Common myeloid progenitor, CD34-positive (primary cell): Measurements from ENCODE around the gene PLB1.

Experiments used
- CTCF ChIA-PET: fragments of 350-600 bp; sonication (Branson Sonifier 250); formaldehyde crosslinking; loops from one replicate; lab custom pipeline; 2021; ENCODE audit warnings: antibody characterized with exemption; lab: Charles Lee
- POLR2A ChIA-PET: fragments of 350-600 bp; sonication (Branson Sonifier 250); formaldehyde crosslinking; loops from one replicate; lab custom pipeline; 2021; ENCODE audit warnings: antibody characterized with exemption; lab: Charles Lee
- DNase-seq, 3 donors: peaks; one replicate each; pipeline versions ENCODE4 v3.0.0 to v3.0.0-alpha.2; 2013
- H3K27ac ChIP-seq, 2 experiments: 1 replicate in 1 of 2; 2 replicates in 1 of 2; pipeline ENCODE4 v1.7.0; 2013; ENCODE audit warnings: inconsistent platforms in 2 of 2, low read length in 2 of 2, mild to moderate bottlenecking in 2 of 2, low read depth in 1 of 2, moderate library complexity in 1 of 2; ENCODE audit not compliant: severe bottlenecking in 2 of 2, insufficient read depth in 1 of 2, poor library complexity in 1 of 2
- H3K27me3 ChIP-seq, 5 experiments: replicated peaks in 2 of 5; 1 replicate in 3 of 5; 2 replicates in 2 of 5; pipeline versions ENCODE4 v1.6.1 to v1.7.0; 2013; ENCODE audit warnings: low read length in 4 of 5, mild to moderate bottlenecking in 2 of 5, moderate library complexity in 2 of 5, inconsistent platforms in 1 of 5; ENCODE audit not compliant: insufficient read depth in 5 of 5, control insufficient read depth in 4 of 5
- H3K36me3 ChIP-seq, 4 experiments: 1 replicate in 2 of 4; 2 replicates in 2 of 4; pipeline versions ENCODE4 v1.6.1 to v1.7.0; 2013; ENCODE audit warnings: low read length in 3 of 4, control low read depth in 1 of 4, mild to moderate bottlenecking in 1 of 4; ENCODE audit not compliant: control insufficient read depth in 4 of 4, insufficient read depth in 4 of 4
- H3K4me1 ChIP-seq, 4 experiments: 1 replicate in 3 of 4; 2 replicates in 1 of 4; pipeline versions ENCODE4 v1.6.1 to v1.7.1; 2013; ENCODE audit warnings: low read length in 3 of 4, mild to moderate bottlenecking in 3 of 4, control low read depth in 1 of 4, inconsistent platforms in 1 of 4, moderate library complexity in 1 of 4; ENCODE audit not compliant: control insufficient read depth in 4 of 4, insufficient read depth in 4 of 4; ENCODE audit errors: control extremely low read depth in 1 of 4
- H3K4me3 ChIP-seq, 7 experiments: 1 replicate in 4 of 7; 2 replicates in 3 of 7; pipeline versions ENCODE4 v1.5.1 to v1.7.0; 2013; ENCODE audit warnings: mild to moderate bottlenecking in 7 of 7, low read length in 6 of 7, moderate library complexity in 6 of 7, inconsistent platforms in 2 of 7, low read depth in 2 of 7, control low read depth in 1 of 7; ENCODE audit not compliant: insufficient read depth in 4 of 7, control insufficient read depth in 1 of 7; ENCODE audit errors: extremely low read depth in 1 of 7
- H3K9me3 ChIP-seq, 5 experiments: 1 replicate in 4 of 5; 2 replicates in 1 of 5; pipeline versions ENCODE4 v1.6.1 to v1.7.1; 2013; ENCODE audit warnings: low read length in 4 of 5, mild to moderate bottlenecking in 2 of 5, inconsistent platforms in 1 of 5, low read depth in 1 of 5, moderate library complexity in 1 of 5; ENCODE audit not compliant: control insufficient read depth in 4 of 5, insufficient read depth in 2 of 5; ENCODE audit errors: control extremely low read depth in 1 of 5
- WGBS: methylation state at CpG from one replicate; pipeline ENCODE4 v1.1.5; 2013; ENCODE audit not compliant: insufficient coverage; 5-methylcytosine and 5-hydroxymethylcytosine counted together

The PLB1 gene

DNA sequence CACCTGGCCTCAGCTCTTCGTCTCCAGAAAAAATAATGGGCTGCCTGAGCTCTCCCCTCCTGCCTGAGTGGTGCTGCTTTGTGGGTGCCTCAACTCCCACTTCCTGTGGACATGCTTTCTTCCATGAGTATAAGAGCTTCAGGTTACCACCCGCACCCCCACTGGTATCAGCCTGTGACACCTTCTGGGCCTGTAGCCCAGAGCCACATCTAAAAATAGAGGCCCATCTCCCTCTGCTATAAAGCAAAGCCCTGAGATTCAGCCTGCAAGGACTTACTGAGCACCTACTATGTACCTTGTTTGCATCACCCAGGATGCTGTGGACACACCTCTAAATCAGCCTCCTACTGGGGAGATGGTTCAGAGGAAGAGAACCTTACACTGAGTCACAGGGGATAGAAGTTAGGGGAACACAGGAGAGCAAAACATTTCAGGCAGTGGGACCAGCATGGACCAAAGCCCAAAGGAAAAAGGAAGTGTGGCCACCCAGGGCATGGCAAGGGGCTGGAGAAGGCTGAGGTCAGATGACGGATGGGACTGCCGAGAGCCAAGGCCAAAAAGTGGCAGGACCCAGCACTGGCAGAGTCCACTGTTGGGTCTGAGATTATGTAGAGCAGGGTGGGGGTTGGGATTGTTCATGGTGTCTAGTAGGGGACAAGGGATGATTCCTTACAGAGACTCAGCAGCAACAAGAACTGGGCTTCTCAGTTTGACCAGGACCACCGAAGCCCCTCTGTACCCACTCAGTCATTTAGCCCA is 132.0 kb downstream of the PLB1 start:
- no peaks in the 10 kb centered on the region for H3K27me3 ChIP-seq
- H3K36me3 ChIP-seq: no peaks in the 10 kb centered on the region
- no peak for DNase-seq
- WGBS: 73% methylated on average over 4 of the region's 5 CpGs
- no peak overlapping the region for H3K4me3 ChIP-seq
- H3K27ac ChIP-seq: no peak overlapping the region
- ChIA-PET CTCF (no interaction called here), POLR2A (no interaction called here)
- peaks cover 0 to 1% (median 0%) of the 10 kb centered on the region in 5 experiments for H3K9me3 ChIP-seq
- H3K4me1 ChIP-seq: peaks cover 7 to 44% (median 38%) of the 10 kb centered on the region in 4 experiments

DNA sequence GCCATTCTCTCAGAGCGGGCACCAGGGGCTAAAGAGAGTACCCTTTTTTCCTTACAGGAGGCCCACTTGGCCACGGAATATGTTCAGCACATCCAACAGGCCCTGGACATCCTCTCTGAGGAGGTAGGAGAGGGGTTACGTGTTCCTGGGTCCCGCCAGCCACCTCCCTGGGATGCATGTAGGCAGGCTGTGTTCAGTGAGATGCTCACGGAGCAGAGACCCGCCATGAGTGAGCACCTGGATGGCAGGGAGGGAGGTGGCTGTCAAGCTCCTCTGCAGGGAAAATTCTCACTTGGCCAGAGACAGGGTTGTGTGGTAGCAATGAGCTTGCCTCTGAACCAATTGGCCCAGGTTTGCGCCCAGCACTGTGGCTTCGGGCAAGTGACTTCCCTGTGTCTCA is 132.6 kb downstream of the PLB1 start:
- ChIA-PET CTCF (interaction anchor here (1.6 kb wide), 1 partner anchor 22 kb away, joined by 5 read pairs; no protein-coding TSS in a partner anchor), POLR2A (no interaction called here)
- Histone ChIP-seq H3K4me1 (peaks cover 5 to 40% (median 38%) of the 10 kb centered on the region in 4 experiments), H3K36me3 (peaks cover 0 to 2% (median 0%) of the 10 kb centered on the region in 4 experiments), H3K4me3 (no peak overlapping the region), H3K9me3 (no peaks in the 10 kb centered on the region), H3K27me3 (no peaks in the 10 kb centered on the region), H3K27ac (no peak overlapping the region)
- no peak for DNase-seq
- WGBS: 98% methylated on average over 7 of the region's 8 CpGs

DNA sequence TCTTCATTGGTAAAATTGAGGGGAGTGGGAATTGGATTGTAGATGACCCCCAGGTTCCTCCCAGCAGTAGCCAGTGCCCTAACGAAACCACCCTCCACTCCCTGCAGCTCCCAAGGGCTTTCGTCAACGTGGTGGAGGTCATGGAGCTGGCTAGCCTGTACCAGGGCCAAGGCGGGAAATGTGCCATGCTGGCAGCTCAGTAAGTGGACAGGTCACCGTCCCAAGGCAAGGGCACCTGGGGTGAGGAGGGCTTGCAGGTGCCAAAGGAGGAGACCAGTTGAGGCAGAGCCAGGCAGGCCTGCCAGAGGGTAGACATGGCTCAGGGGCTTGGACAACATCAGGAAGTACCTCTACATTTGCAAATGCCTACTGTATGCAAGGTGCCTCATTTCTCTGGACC is 133.1 kb downstream of the PLB1 start:
- H3K9me3 ChIP-seq: no peaks in the 10 kb centered on the region
- 97% methylated on average over 4 of the region's 5 CpGs for WGBS
- H3K4me1 ChIP-seq: peaks cover 5 to 40% (median 37%) of the 10 kb centered on the region in 4 experiments
- H3K27me3 ChIP-seq: no peaks in the 10 kb centered on the region
- POLR2A ChIA-PET: no interaction called here
- no peak overlapping the region for H3K27ac ChIP-seq
- no peak for DNase-seq
- no peak overlapping the region for H3K4me3 ChIP-seq
- CTCF ChIA-PET: interaction anchor here (1.6 kb wide), 1 partner anchor 23 kb away, joined by 5 read pairs; no protein-coding TSS in a partner anchor
- peaks cover 0 to 2% (median 0%) of the 10 kb centered on the region in 4 experiments for H3K36me3 ChIP-seq

DNA sequence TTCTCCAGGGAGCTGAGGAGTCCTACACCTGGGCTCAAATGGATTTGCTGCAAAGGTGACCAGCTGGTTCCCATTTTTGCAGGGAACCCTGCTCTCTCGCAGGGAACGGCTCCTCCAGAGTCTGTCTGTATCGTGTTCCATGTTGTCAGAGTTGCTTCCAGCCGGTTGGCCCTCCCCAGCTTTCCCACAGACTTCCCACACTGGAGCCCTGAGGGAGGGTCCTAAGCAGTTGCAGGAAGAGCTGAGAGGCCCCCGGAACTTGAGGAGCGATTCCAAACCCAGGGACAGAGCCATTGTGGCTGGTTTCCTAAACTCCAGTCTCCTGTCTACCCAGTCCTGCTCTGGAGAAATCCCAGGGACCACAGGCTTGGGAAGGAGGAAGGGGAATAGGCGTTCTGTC is 134.1 kb downstream of the PLB1 start:
- no peak overlapping the region for H3K4me3 ChIP-seq
- no peaks in the 10 kb centered on the region for H3K27me3 ChIP-seq
- ChIA-PET CTCF (interaction anchor here (0.9 to 1.6 kb wide), 4 partner anchors 24 to 133 kb away, joined by 3 to 5 read pairs (median 4); no protein-coding TSS in a partner anchor), POLR2A (no interaction called here)
- peaks cover 0 to 2% (median 0%) of the 10 kb centered on the region in 4 experiments for H3K36me3 ChIP-seq
- WGBS: 95% methylated on average over 4 of the region's 7 CpGs
- H3K27ac ChIP-seq: no peak overlapping the region
- DNase-seq: no peak
- no peaks in the 10 kb centered on the region for H3K9me3 ChIP-seq
- H3K4me1 ChIP-seq: peaks cover 0 to 32% (median 30%) of the 10 kb centered on the region in 4 experiments

DNA sequence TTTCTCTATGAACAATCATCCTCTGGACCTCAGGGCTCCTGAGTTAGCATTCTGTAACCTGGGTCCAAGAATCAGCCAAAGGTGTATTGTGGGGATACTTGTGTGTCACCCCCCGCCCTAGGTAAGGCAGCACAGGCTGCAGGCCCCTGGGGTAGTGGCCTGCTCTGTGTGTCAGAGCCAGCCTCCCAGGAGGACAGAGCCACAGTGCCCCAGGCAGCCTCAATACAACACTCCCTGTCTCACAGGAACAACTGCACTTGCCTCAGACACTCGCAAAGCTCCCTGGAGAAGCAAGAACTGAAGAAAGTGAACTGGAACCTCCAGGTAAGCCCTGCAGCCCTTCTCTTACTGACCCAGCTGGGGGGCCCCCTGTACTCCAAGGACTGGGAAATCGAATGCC is 134.5 kb downstream of the PLB1 start:
- no peaks in the 10 kb centered on the region for H3K27me3 ChIP-seq
- ChIA-PET POLR2A (no interaction called here), CTCF (interaction anchor here (0.9 to 1.6 kb wide), 6 partner anchors 18 to 132 kb away, joined by 3 to 5 read pairs (median 4); no protein-coding TSS in a partner anchor)
- 93% methylated on average over 2 of the region's 3 CpGs for WGBS
- H3K27ac ChIP-seq: no peak overlapping the region
- H3K9me3 ChIP-seq: no peaks in the 10 kb centered on the region
- no peak overlapping the region for H3K4me3 ChIP-seq
- peaks cover 0 to 2% (median 0%) of the 10 kb centered on the region in 4 experiments for H3K36me3 ChIP-seq
- DNase-seq: no peak
- peaks cover 0 to 27% (median 26%) of the 10 kb centered on the region in 4 experiments for H3K4me1 ChIP-seq

DNA sequence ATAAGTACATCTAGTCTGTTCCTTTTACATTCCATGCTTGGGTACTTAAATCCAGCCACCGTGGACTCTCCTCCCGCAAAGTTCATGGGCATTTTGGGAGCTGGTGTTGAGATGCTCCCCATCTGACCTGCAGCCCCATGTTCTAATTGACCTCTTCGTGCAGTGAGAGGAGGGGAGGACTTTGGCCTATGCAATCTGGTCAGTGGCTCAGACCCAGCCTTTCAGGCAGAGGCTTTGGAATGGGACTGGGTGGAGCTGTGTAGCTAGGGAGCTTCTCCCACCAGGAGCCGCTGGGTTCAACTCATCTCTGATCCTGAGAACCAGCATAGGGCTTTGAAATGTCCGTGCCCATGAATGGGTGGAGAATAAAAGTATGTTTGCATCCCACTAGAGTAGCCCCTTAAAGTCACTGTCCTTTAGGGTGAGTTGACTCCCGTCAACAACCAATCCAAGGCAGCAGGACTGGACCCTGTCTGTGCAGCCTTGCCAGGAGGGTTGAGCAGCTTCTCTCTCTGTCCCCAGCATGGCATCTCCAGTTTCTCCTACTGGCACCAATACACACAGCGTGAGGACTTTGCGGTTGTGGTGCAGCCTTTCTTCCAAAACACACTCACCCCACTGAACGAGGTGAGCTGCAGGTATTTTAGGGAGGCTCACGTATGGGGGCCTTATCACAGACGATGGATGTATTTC is 135.8 kb downstream of the PLB1 start:
- no peak overlapping the region for H3K27ac ChIP-seq
- no peak for DNase-seq
- peaks cover 0 to 2% (median 0%) of the 10 kb centered on the region in 4 experiments for H3K36me3 ChIP-seq
- H3K4me3 ChIP-seq: no peak overlapping the region
- H3K9me3 ChIP-seq: no peaks in the 10 kb centered on the region
- CTCF ChIA-PET: interaction anchor here (0.8 to 1.6 kb wide), 3 partner anchors 16 to 24 kb away, joined by 3 to 4 read pairs (median 3); no protein-coding TSS in a partner anchor
- POLR2A ChIA-PET: no interaction called here
- peaks cover 0 to 17% (median 14%) of the 10 kb centered on the region in 4 experiments for H3K4me1 ChIP-seq
- WGBS: 100% methylated on average over 5 of the region's 11 CpGs
- H3K27me3 ChIP-seq: no peaks in the 10 kb centered on the region
